PC-9 (cell line): ENCODE results near the gene CDC5L.

Source experiments
- CTCF ChIP-seq: fragments of 200-600 bp; sonication (generic); conservative IDR thresholded peaks from 2 replicates; pipeline ENCODE4 v1.6.1; 2017; ENCODE audit warnings: mixed run types, antibody characterized with exemption, mild to moderate bottlenecking, moderate library complexity
- EZH2 ChIP-seq: fragments of 200-600 bp; sonication (generic); IDR thresholded peaks from 2 replicates; pipeline ENCODE4 v1.8.0; 2017; ENCODE audit warnings: antibody characterized with exemption, low read depth

GRCh38 chr6:44386929-44387345 is 569 bp upstream of the CDC5L start:
- no peak for TF ChIP-seq CTCF
- no peak for TF ChIP-seq EZH2
